Measurements from ENCODE around the gene ZNF470.

The ZNF470 gene

DNA sequence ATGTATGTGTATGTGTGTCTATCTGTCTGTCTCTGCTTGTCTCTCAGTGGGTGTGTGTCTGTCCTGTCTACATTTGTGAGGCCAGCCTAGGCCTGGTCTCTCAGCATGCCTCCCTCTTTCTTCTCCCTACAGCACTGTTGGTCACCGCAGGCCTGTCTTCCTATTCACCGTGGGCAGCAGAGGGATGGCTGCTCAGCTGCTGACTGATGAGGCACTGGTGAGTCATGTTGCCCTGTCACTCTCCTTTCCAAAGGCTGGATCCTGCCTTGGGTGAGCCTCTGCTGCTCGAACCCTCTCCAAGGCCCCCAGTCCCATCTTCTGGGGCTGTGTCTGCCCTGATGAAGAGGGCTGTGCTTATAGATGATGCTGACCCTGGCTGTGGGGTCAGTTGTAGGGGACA lies 34.1 kb downstream of the ZNF470 start (continued):
- TF ChIP-seq ZNF391 (tag by site-specific recombination; IDR thresholded peaks at IDR 0.05; ENCODE audit: borderline replicate concordance, low read depth) = no peak
- TF ChIP-seq ZNF560 (tag by site-specific recombination; IDR thresholded peaks at IDR 0.05; ENCODE audit: borderline replicate concordance) = no peak
- no peak for TF ChIP-seq ZNF239 (tag by site-specific recombination; IDR thresholded peaks at IDR 0.05)

DNA sequence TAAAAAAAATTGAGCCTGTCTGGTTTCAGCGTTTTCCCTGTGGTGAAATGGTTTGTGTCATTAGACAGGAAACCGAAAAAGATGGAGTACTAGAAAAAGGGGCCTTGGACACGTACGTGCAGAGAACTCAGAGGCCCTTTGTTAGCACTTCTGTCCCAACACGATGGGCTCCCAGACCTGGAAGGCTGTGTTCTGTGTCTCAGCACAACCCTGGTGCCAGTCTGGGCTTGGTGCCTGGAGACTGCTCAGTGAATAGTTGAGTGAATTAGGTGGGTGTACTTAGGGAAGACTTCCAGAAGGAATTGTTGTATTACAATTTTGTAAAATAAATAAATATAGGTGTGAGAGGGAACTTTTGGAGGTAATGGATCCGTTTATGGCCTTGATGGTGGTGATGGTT lies 36.6 kb downstream of the ZNF470 start:
- POLR2A ChIA-PET = no interaction called here
- CTCF ChIA-PET = no interaction called here
- peaks cover 23 to 33% of the 10 kb centered on the region in 2 experiments for H3K36me3 ChIP-seq (ENCODE audit: control insufficient read depth in 2 of 2, insufficient read depth in 1 of 2, low read length in 2 of 2)
- peaks cover 29% of the 10 kb centered on the region for H3K9me3 ChIP-seq (ENCODE audit: control insufficient read depth, insufficient read depth, low read depth, low read length)
- no peak overlapping the region for H3K27ac ChIP-seq (ENCODE audit: extremely low read depth, low read depth, low read length)
- H3K4me3 ChIP-seq (ENCODE audit: low read depth, low read length) = no peak overlapping the region
- H3K4me1 ChIP-seq (ENCODE audit: control insufficient read depth, insufficient read depth, low read length) = no peaks in the 10 kb centered on the region
- TF ChIP-seq MZF1 (tag by site-specific recombination; IDR thresholded peaks at IDR 0.05; ENCODE audit: borderline replicate concordance) (no peak), BCL11B (tag by site-specific recombination; IDR thresholded peaks at IDR 0.05; ENCODE audit: low read depth) (no peak), ZNF324 (tag by site-specific recombination; IDR thresholded peaks at IDR 0.05) (no peak), ZBTB1 (tag by site-specific recombination; IDR thresholded peaks at IDR 0.05) (no peak), ZFP41 (tag by site-specific recombination; IDR thresholded peaks at IDR 0.05; ENCODE audit: borderline replicate concordance) (no peak), ZNF223 (tag by site-specific recombination; IDR thresholded peaks at IDR 0.05) (no peak), ZNF510 (tag by site-specific recombination; IDR thresholded peaks at IDR 0.05; ENCODE audit: insufficient replicate concordance) (no peak)
- TF ChIP-seq, protein P1, sequence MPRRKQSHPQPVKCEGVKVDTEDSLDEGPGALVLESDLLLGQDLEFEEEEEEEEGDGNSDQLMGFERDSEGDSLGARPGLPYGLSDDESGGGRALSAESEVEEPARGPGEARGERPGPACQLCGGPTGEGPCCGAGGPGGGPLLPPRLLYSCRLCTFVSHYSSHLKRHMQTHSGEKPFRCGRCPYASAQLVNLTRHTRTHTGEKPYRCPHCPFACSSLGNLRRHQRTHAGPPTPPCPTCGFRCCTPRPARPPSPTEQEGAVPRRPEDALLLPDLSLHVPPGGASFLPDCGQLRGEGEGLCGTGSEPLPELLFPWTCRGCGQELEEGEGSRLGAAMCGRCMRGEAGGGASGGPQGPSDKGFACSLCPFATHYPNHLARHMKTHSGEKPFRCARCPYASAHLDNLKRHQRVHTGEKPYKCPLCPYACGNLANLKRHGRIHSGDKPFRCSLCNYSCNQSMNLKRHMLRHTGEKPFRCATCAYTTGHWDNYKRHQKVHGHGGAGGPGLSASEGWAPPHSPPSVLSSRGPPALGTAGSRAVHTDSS (tag by site-specific recombination; IDR thresholded peaks at IDR 0.05) = no peak

DNA sequence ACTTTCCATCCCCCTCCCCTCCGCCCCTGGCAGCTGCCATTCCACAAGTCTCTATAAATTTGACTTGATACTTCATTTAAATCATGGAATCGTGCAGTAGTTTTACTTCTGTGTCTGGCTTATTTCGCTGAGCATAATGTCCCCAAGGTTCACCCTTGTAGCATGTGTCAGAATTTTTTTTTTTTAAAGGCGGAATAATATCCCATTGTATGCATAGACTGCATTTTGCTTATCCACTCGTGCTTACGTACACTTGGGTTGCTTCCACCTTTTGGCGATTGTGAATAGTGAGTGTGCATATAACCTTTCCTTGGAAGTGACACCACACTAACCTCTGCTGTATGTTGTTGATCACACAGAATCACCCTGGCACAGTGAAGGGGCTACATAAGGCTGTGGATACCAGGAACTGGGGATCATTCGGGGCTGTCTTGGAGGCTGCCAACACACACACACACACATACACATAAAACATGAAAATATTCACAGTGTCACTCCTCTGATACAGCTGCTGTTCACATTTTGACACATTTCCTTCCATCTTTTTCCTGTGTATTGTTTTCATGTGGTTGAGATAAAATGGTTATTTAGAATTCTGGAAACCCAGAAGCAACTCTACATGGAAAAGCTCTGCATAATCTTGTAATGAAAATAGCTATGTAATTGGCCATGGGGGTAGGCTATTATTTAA lies 41.2 kb downstream of the ZNF470 start:
- POLR2A ChIA-PET = no interaction called here
- H3K9me3 ChIP-seq (ENCODE audit: control insufficient read depth, insufficient read depth, low read depth, low read length) = peaks cover 22% of the 10 kb centered on the region
- no peak for TF ChIP-seq ZNF514 (tag by site-specific recombination; IDR thresholded peaks at IDR 0.05)
- TF ChIP-seq MYNN (tag by site-specific recombination; IDR thresholded peaks at IDR 0.05; ENCODE audit: borderline replicate concordance) = no peak
- no peak for TF ChIP-seq SCRT2 (tag by site-specific recombination; IDR thresholded peaks at IDR 0.05)
- TF ChIP-seq ZBTB7A (tag by site-specific recombination; IDR thresholded peaks at IDR 0.05; ENCODE audit: low read depth) = no peak
- TF ChIP-seq ZXDB (tag by site-specific recombination; IDR thresholded peaks at IDR 0.05) = no peak
- no peak for TF ChIP-seq ZNF776 (tag by site-specific recombination; IDR thresholded peaks at IDR 0.05; ENCODE audit: borderline replicate concordance)
- no peak for TF ChIP-seq ZNF664 (tag by site-specific recombination; IDR thresholded peaks at IDR 0.05)
- TF ChIP-seq ZFP41 (tag by site-specific recombination; IDR thresholded peaks at IDR 0.05; ENCODE audit: borderline replicate concordance) = no peak
- TF ChIP-seq, protein P2, sequence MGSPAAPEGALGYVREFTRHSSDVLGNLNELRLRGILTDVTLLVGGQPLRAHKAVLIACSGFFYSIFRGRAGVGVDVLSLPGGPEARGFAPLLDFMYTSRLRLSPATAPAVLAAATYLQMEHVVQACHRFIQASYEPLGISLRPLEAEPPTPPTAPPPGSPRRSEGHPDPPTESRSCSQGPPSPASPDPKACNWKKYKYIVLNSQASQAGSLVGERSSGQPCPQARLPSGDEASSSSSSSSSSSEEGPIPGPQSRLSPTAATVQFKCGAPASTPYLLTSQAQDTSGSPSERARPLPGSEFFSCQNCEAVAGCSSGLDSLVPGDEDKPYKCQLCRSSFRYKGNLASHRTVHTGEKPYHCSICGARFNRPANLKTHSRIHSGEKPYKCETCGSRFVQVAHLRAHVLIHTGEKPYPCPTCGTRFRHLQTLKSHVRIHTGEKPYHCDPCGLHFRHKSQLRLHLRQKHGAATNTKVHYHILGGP (tag by site-specific recombination; IDR thresholded peaks at IDR 0.05) = no peak
- no peak for TF ChIP-seq ZNF155 (tag by site-specific recombination; IDR thresholded peaks at IDR 0.05)
- no peak for TF ChIP-seq ZNF677 (tag by site-specific recombination; IDR thresholded peaks at IDR 0.05)
- TF ChIP-seq ZNF626 (tag by site-specific recombination; IDR thresholded peaks at IDR 0.05) = no peak
- H3K36me3 ChIP-seq (ENCODE audit: control insufficient read depth in 2 of 2, insufficient read depth in 1 of 2, low read length in 2 of 2) = peaks cover 8 to 13% of the 10 kb centered on the region in 2 experiments; a peak in 1 of 3 replicates
- H3K4me3 ChIP-seq (ENCODE audit: low read depth, low read length) = no peak overlapping the region
- no peaks in the 10 kb centered on the region for H3K4me1 ChIP-seq (ENCODE audit: control insufficient read depth, insufficient read depth, low read length)
- CTCF ChIA-PET = interaction anchor here (0.6 kb wide), 1 partner anchor 434 kb away, joined by 5 read pairs; no protein-coding TSS in a partner anchor
- H3K27ac ChIP-seq (ENCODE audit: extremely low read depth, low read depth, low read length) = no peak overlapping the region

Data from HEK293 (cell line).